ENCODE measurements around the gene MORN5. TPM values are rescaled to one million over a fixed set of nuclear protein-coding genes. Genes with fewer than 3 reads are reported as not detected.

The MORN5 gene
- total RNA-seq, 1 donor from 2014 or later = not detected

- H3K4me3 Mint-ChIP-seq (ENCODE audit: unreplicated experiment) = no peak overlapping the region
- H3K9me3 Mint-ChIP-seq (ENCODE audit: low read depth) = no peaks in the 10 kb centered on the region
- no peak for TF ChIP-seq CTCF (IDR thresholded peaks at IDR 0.05)
- DNase-seq (ENCODE audit: low spot score) = no peak
- H3K4me1 Mint-ChIP-seq (ENCODE audit: low read depth) = peaks cover 13% of the 10 kb centered on the region
- H3K27ac Mint-ChIP-seq (ENCODE audit: unreplicated experiment) = no peak overlapping the region
- peaks cover 32% of the 10 kb centered on the region for H3K27me3 Mint-ChIP-seq (ENCODE audit: low read depth)
- no peaks in the 10 kb centered on the region for H3K36me3 Mint-ChIP-seq (ENCODE audit: low read depth)
These were observed 31.9 kb downstream of the MORN5 start for GRCh38 chr9:122191584-122191983.

GRCh38 chr9:122192261-122192875 lies 32.7 kb downstream of the MORN5 start:
- H3K27me3 Mint-ChIP-seq (ENCODE audit: low read depth) = peaks cover 39% of the 10 kb centered on the region
- no peak overlapping the region for H3K27ac Mint-ChIP-seq (ENCODE audit: unreplicated experiment)
- no peaks in the 10 kb centered on the region for H3K36me3 Mint-ChIP-seq (ENCODE audit: low read depth)
- TF ChIP-seq CTCF (IDR thresholded peaks at IDR 0.05) = peak; percentile 39
- DNase-seq (ENCODE audit: low spot score) = no peak
- no peak overlapping the region for H3K4me3 Mint-ChIP-seq (ENCODE audit: unreplicated experiment)
- H3K4me1 Mint-ChIP-seq (ENCODE audit: low read depth) = peaks cover 13% of the 10 kb centered on the region
- no peaks in the 10 kb centered on the region for H3K9me3 Mint-ChIP-seq (ENCODE audit: low read depth)

GRCh38 chr9:122192914-122193525 lies 33.3 kb downstream of the MORN5 start:
- Mint-ChIP-seq H3K36me3 (ENCODE audit: low read depth) (no peaks in the 10 kb centered on the region), H3K4me1 (ENCODE audit: low read depth) (peaks cover 13% of the 10 kb centered on the region), H3K27ac (ENCODE audit: unreplicated experiment) (no peak overlapping the region), H3K27me3 (ENCODE audit: low read depth) (peaks cover 38% of the 10 kb centered on the region), H3K9me3 (ENCODE audit: low read depth) (no peaks in the 10 kb centered on the region), H3K4me3 (ENCODE audit: unreplicated experiment) (no peak overlapping the region)
- no peak for TF ChIP-seq CTCF (IDR thresholded peaks at IDR 0.05)
- DNase-seq (ENCODE audit: low spot score) = no peak

GRCh38 chr9:122193651-122194050 lies 33.9 kb downstream of the MORN5 start:
- H3K4me3 Mint-ChIP-seq (ENCODE audit: unreplicated experiment) = no peak overlapping the region
- peaks cover 45% of the 10 kb centered on the region for H3K27me3 Mint-ChIP-seq (ENCODE audit: low read depth)
- H3K9me3 Mint-ChIP-seq (ENCODE audit: low read depth) = no peaks in the 10 kb centered on the region
- H3K4me1 Mint-ChIP-seq (ENCODE audit: low read depth) = peaks cover 13% of the 10 kb centered on the region
- no peak for DNase-seq (ENCODE audit: low spot score)
- no peaks in the 10 kb centered on the region for H3K36me3 Mint-ChIP-seq (ENCODE audit: low read depth)
- no peak overlapping the region for H3K27ac Mint-ChIP-seq (ENCODE audit: unreplicated experiment)
- no peak for TF ChIP-seq CTCF (IDR thresholded peaks at IDR 0.05)

GRCh38 chr9:122195875-122196274 lies 36.2 kb downstream of the MORN5 start:
- Mint-ChIP-seq H3K27me3 (ENCODE audit: low read depth) (peaks cover 47% of the 10 kb centered on the region), H3K4me3 (ENCODE audit: unreplicated experiment) (no peak overlapping the region), H3K9me3 (ENCODE audit: low read depth) (no peaks in the 10 kb centered on the region), H3K36me3 (ENCODE audit: low read depth) (no peaks in the 10 kb centered on the region), H3K4me1 (ENCODE audit: low read depth) (peaks cover 14% of the 10 kb centered on the region), H3K27ac (ENCODE audit: unreplicated experiment) (no peak overlapping the region)
- DNase-seq (ENCODE audit: low spot score) = no peak
- no peak for TF ChIP-seq CTCF (IDR thresholded peaks at IDR 0.05)

Data from chondrocyte (in vitro differentiated cells).